IPS-18a (cell line): Measurements from ENCODE around the gene ATAD3C.
"Not testable (repeated sequence)": the region's sequence is repeated elsewhere in the genome, so short reads cannot be mapped to it uniquely, and the experiment has no call there.

Experiments
- H3K27ac ChIP-seq: one replicate; pipeline ENCODE4 v1.5.1; 2013; ENCODE audit warnings: low read length
- H3K27me3 ChIP-seq: one replicate; pipeline ENCODE4 v1.6.1; 2013; ENCODE audit warnings: mild to moderate bottlenecking, low read length; ENCODE audit not compliant: control insufficient read depth, insufficient read depth
- H3K36me3 ChIP-seq: one replicate; pipeline ENCODE4 v1.6.1; 2013; ENCODE audit warnings: low read depth, low read length; ENCODE audit not compliant: control insufficient read depth
- H3K4me1 ChIP-seq: one replicate; pipeline ENCODE4 v1.6.1; 2013; ENCODE audit warnings: low read depth, low read length; ENCODE audit not compliant: control insufficient read depth
- H3K4me3 ChIP-seq: one replicate; pipeline ENCODE4 v1.5.1; 2013; ENCODE audit warnings: low read length
- H3K9ac ChIP-seq: one replicate; pipeline ENCODE4 v1.6.1; 2013; ENCODE audit warnings: mild to moderate bottlenecking, low read length, moderate library complexity
- H3K9me3 ChIP-seq: one replicate; pipeline ENCODE4 v1.6.1; 2013; ENCODE audit warnings: low read depth, low read length; ENCODE audit not compliant: control insufficient read depth

ATAD3C gene

GRCh38 chr1:1449099-1449739, at the start of gene ATAD3C:
ATAD3C (plus strand) TSS chr1:1449689; CDS start chr1:1450684, 995 bp downstream.
- Histone ChIP-seq H3K9ac (no peak within 1 kb of the TSS), H3K4me1 (no peaks in the 10 kb centered on the region), H3K27me3 (no peaks in the 10 kb centered on the region)

GRCh38 chr1:1399872-1400575, 49.5 kb upstream of the ATAD3C start:
- Histone ChIP-seq H3K9ac (peak overlapping the region; percentile 86), H3K27me3 (no peaks in the 10 kb centered on the region), H3K4me3 (peak overlapping the region; percentile 92), H3K27ac (peak overlapping the region; percentile 21), H3K9me3 (no peaks in the 10 kb centered on the region), H3K4me1 (no peaks in the 10 kb centered on the region), H3K36me3 (peaks cover 61% of the 10 kb centered on the region)

More at GRCh38 chr1:1449099-1449739, at the start of gene ATAD3C:
- Histone ChIP-seq H3K27ac (no peak within 1 kb of the TSS), H3K36me3 (no peaks in the 10 kb centered on the region), H3K4me3 (no peak within 1 kb of the TSS), H3K9me3 (no peaks in the 10 kb centered on the region)

DNA sequence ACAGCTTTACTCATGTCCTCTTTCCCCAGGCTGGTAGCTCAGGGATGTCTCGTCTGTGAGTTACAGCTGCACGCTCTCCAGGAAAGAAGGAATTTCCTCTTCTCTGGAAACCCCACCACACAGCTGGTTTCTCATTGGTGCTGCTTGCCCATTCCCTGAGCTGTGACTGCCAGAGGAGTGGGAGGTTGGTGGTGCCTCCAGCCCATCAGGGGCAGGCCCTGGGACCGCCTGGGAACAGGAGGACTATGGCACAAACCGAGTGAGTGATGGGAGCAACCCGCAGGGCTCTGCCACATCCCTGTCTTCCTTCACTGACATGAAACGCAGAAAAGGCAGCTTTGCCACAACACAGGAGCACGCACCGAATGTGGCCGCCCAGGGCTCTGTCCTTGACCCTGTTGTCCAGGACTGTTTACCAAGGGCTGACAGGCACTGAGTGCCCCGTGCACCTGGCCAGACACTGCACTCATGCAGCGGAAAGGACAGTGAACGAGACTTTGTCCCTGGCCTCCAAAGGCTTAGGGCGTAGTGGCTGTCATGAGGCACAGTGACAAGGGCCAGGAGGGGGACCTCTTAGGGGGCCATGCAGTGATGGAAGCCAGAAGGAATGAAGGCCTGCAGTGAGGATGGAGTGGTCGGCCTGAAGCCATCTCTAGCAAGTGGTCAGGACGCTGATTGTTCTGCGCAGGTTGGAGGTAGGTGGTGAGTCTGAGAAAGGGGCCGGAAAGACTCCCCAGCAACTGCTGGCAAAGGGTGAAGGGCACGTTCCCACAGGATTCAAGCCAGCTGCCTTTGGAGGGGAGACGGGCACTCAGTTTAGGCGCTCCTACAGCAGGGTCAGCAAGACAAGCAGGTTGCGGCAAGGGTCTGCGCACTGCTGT, 48.7 kb upstream of the ATAD3C start:
- Histone ChIP-seq H3K36me3 (peaks cover 61% of the 10 kb centered on the region), H3K9ac (peak overlapping the region; percentile 86), H3K4me3 (peak overlapping the region; percentile 92), H3K27me3 (no peaks in the 10 kb centered on the region), H3K9me3 (no peaks in the 10 kb centered on the region), H3K27ac (no peak overlapping the region), H3K4me1 (no peaks in the 10 kb centered on the region)

DNA sequence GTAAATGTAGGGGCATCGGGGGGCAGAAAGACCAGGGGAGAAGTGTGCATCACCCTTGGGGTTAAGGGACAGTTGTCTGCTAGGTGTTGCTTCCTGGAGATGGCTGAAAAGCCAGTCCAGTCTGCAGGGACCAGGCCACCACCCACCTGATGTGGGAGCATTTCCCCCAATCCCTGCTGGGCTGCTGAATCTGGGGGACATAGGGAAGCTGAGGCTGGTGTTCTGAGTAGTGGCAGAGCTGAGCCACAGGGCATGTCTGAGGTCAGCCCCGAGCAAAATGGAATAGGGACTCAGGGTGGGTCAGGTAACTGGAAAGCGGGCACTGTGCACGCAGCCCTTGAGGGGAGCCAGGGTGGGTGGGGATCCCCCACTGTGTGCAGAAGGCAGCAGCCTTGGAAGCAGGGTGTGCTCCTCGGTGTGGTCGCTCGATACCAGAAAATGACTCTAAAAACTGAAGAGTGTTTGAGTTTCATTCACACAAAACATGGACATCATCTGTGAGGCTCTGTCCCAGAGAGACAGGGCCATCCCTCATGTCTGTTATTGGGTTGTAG, 48.0 kb upstream of the ATAD3C start:
- H3K9ac ChIP-seq: no peak overlapping the region
- no peaks in the 10 kb centered on the region for H3K4me1 ChIP-seq
- H3K27me3 ChIP-seq: no peaks in the 10 kb centered on the region
- no peaks in the 10 kb centered on the region for H3K9me3 ChIP-seq
- peaks cover 62% of the 10 kb centered on the region for H3K36me3 ChIP-seq
- H3K27ac ChIP-seq: no peak overlapping the region
- H3K4me3 ChIP-seq: no peak overlapping the region

- no peak overlapping the region for H3K9ac ChIP-seq
- H3K9me3 ChIP-seq: no peaks in the 10 kb centered on the region
- H3K36me3 ChIP-seq: peaks cover 57% of the 10 kb centered on the region
- no peaks in the 10 kb centered on the region for H3K4me1 ChIP-seq
- no peak overlapping the region for H3K4me3 ChIP-seq
- no peak overlapping the region for H3K27ac ChIP-seq
- H3K27me3 ChIP-seq: no peaks in the 10 kb centered on the region
These were observed 47.2 kb upstream of the ATAD3C start for GRCh38 chr1:1402072-1402900.

DNA sequence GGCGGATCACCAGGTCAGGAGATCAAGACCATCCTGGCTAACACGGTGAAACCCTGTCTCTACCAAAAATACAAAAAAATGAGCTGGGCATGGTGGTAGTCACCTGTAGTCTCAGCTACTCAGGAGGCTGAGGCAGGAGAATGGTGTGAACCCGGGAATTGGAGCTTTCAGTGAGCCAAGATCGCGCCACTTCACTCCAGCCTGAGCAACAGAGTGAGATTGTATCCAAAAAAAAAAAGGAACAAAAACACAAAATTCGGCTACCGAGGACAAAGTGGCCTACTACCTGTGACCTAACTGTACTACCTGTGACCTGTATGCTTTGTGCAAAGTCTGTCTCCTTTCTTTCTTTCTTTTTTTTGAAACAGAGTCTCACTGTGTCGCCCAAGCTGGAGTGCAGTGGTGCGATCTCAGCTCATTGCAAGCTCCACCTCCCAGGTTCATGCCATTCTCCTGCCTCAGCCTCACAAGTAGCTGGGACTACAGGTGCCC, 46.5 kb upstream of the ATAD3C start:
- not testable (repeated sequence) for H3K9ac ChIP-seq, H3K4me3 ChIP-seq, H3K27ac ChIP-seq, H3K27me3 ChIP-seq, H3K4me1 ChIP-seq, H3K9me3 ChIP-seq
- peaks cover 51% of the 10 kb centered on the region for H3K36me3 ChIP-seq

DNA sequence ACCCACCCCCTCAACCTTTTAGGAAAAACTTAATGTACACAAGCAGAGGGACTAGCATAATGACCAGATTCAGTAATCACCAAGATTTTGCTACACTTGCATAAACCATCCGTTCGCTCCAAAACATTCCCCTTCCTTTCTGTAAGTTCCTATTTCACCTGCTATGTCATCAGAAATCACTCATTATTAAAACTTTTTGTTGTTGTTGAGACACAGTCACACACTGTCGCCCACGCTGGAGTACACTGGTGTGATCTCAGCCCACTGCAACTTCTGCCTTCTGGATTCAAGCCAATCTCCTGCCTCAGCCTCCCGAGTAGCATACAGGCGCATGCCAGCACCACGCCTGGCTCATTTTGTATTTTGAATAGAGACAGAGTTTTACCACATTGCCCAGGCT, 45.8 kb upstream of the ATAD3C start:
- Histone ChIP-seq H3K9me3 (no peaks in the 10 kb centered on the region), H3K27me3 (no peaks in the 10 kb centered on the region), H3K27ac (no peak overlapping the region), H3K9ac (no peak overlapping the region), H3K4me3 (no peak overlapping the region), H3K36me3 (peaks cover 52% of the 10 kb centered on the region), H3K4me1 (peaks cover 5% of the 10 kb centered on the region)

DNA sequence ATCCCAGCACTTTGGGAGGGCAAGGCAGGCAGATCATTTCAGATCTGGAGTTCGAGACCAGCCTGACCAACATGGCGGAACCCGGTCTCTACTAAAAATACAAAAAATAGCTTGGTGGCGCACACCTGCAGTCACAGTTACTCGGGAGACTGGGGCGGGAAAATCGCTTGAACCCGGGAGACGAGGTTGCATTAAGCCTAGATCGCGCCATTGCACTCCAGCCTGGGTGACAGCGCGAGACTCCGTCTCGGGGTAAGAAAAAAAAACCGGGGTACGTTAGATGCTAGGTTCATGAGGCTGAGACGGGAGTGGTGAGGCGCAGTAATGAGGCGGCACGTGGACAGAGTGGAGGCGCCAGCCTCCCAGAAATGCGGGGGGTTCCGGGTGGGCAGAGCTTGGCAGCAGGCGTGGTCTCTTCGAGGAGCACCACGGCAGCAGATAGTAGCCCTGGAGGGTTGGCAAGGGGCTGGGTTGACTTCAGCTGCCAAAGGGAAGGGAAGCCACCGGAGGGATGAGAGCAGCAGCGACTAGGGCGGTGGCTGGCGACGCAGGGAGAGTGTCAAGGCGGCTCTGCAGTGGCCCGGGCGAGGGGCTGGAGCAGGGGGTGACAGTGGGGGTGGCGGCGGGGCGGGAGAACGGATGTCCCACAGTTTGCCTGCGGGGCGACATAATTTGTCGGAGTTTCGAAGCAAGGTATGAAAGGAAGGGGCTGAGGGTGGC, 43.2 kb upstream of the ATAD3C start:
- Histone ChIP-seq H3K36me3 (peaks cover 44% of the 10 kb centered on the region), H3K4me3 (peak overlapping the region; percentile 94), H3K27ac (peak overlapping the region; percentile 78), H3K27me3 (no peaks in the 10 kb centered on the region), H3K9me3 (no peaks in the 10 kb centered on the region), H3K4me1 (peaks cover 16% of the 10 kb centered on the region), H3K9ac (peak overlapping the region; percentile 95)

- no peaks in the 10 kb centered on the region for H3K9me3 ChIP-seq
- peaks cover 37% of the 10 kb centered on the region for H3K36me3 ChIP-seq
- no peaks in the 10 kb centered on the region for H3K27me3 ChIP-seq
These were observed 42.5 kb upstream of the ATAD3C start, which contains the start of gene MRPL20 for GRCh38 chr1:1406821-1407635. MRPL20 (minus strand) TSS chr1:1407293; CDS start chr1:1407217, 76 bp downstream.

More at GRCh38 chr1:1406821-1407635, 42.5 kb upstream of the ATAD3C start, which contains the start of gene MRPL20:
- H3K4me1 ChIP-seq: peaks cover 20% of the 10 kb centered on the region
- H3K27ac ChIP-seq: peak within 1 kb of the TSS; percentile 78
- peak within 1 kb of the TSS; percentile 95 for H3K9ac ChIP-seq
- peak within 1 kb of the TSS; percentile 94 for H3K4me3 ChIP-seq
